Measurements from ENCODE around the gene TMEM140. TPM values are rescaled to one million over a fixed set of nuclear protein-coding genes. Genes with fewer than 3 reads are reported as not detected.

The TMEM140 gene
- total and polyA plus RNA-seq, 9 of the 15 experiments (the other 6 are each of a cell fraction or from before 2014, with no cell fraction given) = 0.03 to 0.82 (median 0.23) TPM

DNA sequence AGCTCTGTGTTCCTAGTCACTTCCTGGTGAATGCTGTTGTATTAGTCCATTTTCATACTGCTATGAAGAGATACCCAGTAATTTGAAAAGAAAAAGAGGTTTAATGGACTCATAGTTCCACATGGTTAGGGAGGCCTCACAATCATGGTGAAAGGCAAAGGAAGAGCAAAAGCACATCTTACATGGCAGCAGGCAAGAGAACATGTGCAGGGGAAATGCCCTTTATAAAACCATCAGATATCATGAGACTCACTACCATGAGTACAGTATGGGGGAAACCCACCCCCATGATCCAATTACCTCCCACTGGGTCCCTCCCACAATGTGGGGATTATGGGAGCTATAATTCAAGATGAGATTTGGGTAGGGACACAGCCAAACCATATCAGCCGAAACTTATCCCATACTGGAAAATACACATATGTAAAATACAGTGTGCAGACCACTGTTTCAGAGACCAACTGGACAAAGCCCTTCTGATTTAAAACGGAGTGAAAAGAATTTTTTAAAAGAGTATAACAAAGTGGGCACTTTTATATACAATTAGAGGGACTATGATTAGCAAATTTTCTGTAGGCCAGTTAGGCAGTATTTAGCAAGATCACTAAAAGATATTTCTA, 14.6 kb downstream of the TMEM140 start (continued):
- TF ChIP-seq POLR2A (conservative IDR thresholded peaks at IDR 0.05) (no peak), SMC3 (conservative IDR thresholded peaks at IDR 0.05; ENCODE audit: insufficient read depth, low read depth, low read length) (no peak), ERF (CRISPR knock-in tag; IDR thresholded peaks at IDR 0.05) (no peak), XRCC4 (IDR thresholded peaks at IDR 0.05; ENCODE audit: extremely low read depth, insufficient read depth, insufficient read length) (no peak), TAL1 (IDR thresholded peaks at IDR 0.05) (no peak), ZNF77 (CRISPR knock-in tag; IDR thresholded peaks at IDR 0.05) (no peak), ZNF41 (CRISPR knock-in tag; conservative IDR thresholded peaks at IDR 0.05) (no peak), ETV6 (IDR thresholded peaks at IDR 0.05; ENCODE audit: borderline replicate concordance in 1 of 2, low read depth in 2 of 2, low read length in 1 of 2) (no peak), ETV6 (CRISPR knock-in tag; IDR thresholded peaks at IDR 0.05; ENCODE audit: borderline replicate concordance) (no peak), TBL1XR1 (IDR thresholded peaks at IDR 0.05; ENCODE audit: low read length in 2 of 2) (no peak), NFIX (CRISPR knock-in tag; IDR thresholded peaks at IDR 0.05; ENCODE audit: low read depth) (no peak), ZNF146 (CRISPR knock-in tag; IDR thresholded peaks at IDR 0.05; ENCODE audit: unreplicated experiment) (no peak), ZNF347 (CRISPR knock-in tag; IDR thresholded peaks at IDR 0.05; ENCODE audit: low read depth) (no peak), KDM1A (IDR thresholded peaks at IDR 0.05) (no peak), FOXP1 (CRISPR knock-in tag; IDR thresholded peaks at IDR 0.05) (no peak), PRPF4 (IDR thresholded peaks at IDR 0.05; ENCODE audit: insufficient read depth, low read depth, low read length, poor library complexity, severe bottlenecking) (no peak)
- TF ChIP-seq, protein P1, sequence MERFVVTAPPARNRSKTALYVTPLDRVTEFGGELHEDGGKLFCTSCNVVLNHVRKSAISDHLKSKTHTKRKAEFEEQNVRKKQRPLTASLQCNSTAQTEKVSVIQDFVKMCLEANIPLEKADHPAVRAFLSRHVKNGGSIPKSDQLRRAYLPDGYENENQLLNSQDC (CRISPR knock-in tag; IDR thresholded peaks at IDR 0.05) = no peak
- TF ChIP-seq, protein P2, sequence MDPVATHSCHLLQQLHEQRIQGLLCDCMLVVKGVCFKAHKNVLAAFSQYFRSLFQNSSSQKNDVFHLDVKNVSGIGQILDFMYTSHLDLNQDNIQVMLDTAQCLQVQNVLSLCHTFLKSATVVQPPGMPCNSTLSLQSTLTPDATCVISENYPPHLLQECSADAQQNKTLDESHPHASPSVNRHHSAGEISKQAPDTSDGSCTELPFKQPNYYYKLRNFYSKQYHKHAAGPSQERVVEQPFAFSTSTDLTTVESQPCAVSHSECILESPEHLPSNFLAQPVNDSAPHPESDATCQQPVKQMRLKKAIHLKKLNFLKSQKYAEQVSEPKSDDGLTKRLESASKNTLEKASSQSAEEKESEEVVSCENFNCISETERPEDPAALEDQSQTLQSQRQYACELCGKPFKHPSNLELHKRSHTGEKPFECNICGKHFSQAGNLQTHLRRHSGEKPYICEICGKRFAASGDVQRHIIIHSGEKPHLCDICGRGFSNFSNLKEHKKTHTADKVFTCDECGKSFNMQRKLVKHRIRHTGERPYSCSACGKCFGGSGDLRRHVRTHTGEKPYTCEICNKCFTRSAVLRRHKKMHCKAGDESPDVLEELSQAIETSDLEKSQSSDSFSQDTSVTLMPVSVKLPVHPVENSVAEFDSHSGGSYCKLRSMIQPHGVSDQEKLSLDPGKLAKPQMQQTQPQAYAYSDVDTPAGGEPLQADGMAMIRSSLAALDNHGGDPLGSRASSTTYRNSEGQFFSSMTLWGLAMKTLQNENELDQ (CRISPR knock-in tag; IDR thresholded peaks at IDR 0.05; ENCODE audit: borderline replicate concordance) = no peak
- TF ChIP-seq, protein P3, sequence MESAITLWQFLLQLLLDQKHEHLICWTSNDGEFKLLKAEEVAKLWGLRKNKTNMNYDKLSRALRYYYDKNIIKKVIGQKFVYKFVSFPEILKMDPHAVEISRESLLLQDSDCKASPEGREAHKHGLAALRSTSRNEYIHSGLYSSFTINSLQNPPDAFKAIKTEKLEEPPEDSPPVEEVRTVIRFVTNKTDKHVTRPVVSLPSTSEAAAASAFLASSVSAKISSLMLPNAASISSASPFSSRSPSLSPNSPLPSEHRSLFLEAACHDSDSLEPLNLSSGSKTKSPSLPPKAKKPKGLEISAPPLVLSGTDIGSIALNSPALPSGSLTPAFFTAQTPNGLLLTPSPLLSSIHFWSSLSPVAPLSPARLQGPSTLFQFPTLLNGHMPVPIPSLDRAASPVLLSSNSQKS (CRISPR knock-in tag; IDR thresholded peaks at IDR 0.05) = no peak
- TF ChIP-seq, protein P4, sequence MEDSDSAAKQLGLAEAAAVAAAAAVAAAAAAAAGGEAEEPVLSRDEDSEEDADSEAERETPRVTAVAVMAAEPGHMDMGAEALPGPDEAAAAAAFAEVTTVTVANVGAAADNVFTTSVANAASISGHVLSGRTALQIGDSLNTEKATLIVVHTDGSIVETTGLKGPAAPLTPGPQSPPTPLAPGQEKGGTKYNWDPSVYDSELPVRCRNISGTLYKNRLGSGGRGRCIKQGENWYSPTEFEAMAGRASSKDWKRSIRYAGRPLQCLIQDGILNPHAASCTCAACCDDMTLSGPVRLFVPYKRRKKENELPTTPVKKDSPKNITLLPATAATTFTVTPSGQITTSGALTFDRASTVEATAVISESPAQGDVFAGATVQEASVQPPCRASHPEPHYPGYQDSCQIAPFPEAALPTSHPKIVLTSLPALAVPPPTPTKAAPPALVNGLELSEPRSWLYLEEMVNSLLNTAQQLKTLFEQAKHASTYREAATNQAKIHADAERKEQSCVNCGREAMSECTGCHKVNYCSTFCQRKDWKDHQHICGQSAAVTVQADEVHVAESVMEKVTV (CRISPR knock-in tag; IDR thresholded peaks at IDR 0.05) = no peak
- TF ChIP-seq, protein P5, sequence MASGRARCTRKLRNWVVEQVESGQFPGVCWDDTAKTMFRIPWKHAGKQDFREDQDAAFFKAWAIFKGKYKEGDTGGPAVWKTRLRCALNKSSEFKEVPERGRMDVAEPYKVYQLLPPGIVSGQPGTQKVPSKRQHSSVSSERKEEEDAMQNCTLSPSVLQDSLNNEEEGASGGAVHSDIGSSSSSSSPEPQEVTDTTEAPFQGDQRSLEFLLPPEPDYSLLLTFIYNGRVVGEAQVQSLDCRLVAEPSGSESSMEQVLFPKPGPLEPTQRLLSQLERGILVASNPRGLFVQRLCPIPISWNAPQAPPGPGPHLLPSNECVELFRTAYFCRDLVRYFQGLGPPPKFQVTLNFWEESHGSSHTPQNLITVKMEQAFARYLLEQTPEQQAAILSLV (tag; IDR thresholded peaks at IDR 0.05) = no peak
- TF ChIP-seq, protein P6, sequence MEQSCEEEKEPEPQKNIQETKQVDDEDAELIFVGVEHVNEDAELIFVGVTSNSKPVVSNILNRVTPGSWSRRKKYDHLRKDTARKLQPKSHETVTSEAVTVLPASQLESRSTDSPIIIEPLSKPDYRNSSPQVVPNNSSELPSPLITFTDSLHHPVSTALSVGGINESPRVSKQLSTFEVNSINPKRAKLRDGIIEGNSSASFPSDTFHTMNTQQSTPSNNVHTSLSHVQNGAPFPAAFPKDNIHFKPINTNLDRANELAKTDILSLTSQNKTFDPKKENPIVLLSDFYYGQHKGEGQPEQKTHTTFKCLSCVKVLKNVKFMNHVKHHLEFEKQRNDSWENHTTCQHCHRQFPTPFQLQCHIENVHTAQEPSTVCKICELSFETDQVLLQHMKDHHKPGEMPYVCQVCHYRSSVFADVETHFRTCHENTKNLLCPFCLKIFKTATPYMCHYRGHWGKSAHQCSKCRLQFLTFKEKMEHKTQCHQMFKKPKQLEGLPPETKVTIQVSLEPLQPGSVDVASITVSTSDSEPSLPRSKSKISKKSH (CRISPR knock-in tag; IDR thresholded peaks at IDR 0.05) = 0 out of 2 replicates have a peak, but pooled peaks have one; percentile 11

All from K562 (cell line).